ENCODE measurements around the gene FNIP1. TPM values are rescaled to one million over a fixed set of nuclear protein-coding genes. Genes with fewer than 3 reads are reported as not detected.
"Not testable (repeated sequence)": the region's sequence is repeated elsewhere in the genome, so short reads cannot be mapped to it uniquely, and the experiment has no call there.

FNIP1 gene
- total and polyA plus RNA-seq, 8 donors, result 3.2 to 86.1 (median 16.7) TPM

DNA sequence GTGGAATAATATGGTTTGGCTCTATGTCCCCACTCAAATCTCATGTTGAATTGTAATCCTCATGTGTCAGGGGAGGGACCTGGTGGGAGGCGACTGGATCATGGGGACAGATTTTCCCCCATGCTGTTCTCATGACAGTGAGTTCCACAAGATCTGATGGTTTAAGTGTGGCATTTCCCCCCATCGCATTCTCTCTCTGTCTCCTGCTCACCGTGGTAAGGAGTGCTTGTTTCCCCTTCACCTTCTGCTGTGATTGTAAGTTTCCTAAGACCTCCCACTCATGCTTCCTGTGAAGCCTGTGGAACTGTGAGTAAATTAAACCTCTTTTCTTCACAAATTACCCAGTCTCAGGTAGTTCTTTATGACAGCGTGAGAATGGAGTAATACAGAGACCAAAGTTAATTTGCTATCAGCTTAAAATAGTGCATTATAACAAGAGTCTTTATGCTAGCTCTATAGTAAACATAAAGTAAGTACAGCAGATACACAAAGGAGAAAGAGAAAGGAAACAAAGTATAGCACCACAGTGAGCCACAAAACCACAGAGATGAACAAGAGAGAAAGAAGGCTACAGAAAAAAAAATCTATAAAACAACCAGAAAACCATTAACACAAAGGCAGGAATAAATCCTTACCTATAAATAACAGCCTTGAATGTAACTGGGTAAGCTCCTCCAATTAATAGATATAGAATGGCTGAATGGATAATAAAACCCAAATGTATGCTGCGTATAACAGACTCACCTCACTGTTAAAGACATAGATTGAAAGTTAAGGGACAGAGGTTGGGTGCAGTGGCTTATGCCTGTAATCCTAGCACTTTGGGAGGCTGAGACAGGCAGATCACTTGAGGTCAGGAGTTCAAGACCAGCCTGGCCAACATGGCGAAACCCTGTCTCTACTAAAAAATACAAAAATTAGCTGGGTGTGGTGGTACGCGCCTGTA lies 201.5 kb downstream of the FNIP1 start:
- Histone ChIP-seq H3K9me3 (no peaks in the 10 kb centered on the region), H3K4me3 (no peak overlapping the region), H3K27ac (no peak overlapping the region), H3K36me3 (peaks cover 0 to 13% (median 2%) of the 10 kb centered on the region in 4 donors), H3K27me3 (no peaks in the 10 kb centered on the region), H3K4me1 (peaks cover 0 to 14% (median 9%) of the 10 kb centered on the region in 4 donors)
- intact Hi-C loops (cut with DNase I; ENCODE audit: low total_unique reads), result no loop called here
- 87 to 93% (median 91%) methylated on average over 8 of the region's 8 CpGs for WGBS, 5 donors
- TF ChIP-seq POLR2A (IDR thresholded peaks at IDR 0.05) (no peak), POLR2AphosphoS5 (IDR thresholded peaks at IDR 0.05) (no peak), EP300 (IDR thresholded peaks at IDR 0.05) (no peak)
- TF ChIP-seq, protein P1, sequence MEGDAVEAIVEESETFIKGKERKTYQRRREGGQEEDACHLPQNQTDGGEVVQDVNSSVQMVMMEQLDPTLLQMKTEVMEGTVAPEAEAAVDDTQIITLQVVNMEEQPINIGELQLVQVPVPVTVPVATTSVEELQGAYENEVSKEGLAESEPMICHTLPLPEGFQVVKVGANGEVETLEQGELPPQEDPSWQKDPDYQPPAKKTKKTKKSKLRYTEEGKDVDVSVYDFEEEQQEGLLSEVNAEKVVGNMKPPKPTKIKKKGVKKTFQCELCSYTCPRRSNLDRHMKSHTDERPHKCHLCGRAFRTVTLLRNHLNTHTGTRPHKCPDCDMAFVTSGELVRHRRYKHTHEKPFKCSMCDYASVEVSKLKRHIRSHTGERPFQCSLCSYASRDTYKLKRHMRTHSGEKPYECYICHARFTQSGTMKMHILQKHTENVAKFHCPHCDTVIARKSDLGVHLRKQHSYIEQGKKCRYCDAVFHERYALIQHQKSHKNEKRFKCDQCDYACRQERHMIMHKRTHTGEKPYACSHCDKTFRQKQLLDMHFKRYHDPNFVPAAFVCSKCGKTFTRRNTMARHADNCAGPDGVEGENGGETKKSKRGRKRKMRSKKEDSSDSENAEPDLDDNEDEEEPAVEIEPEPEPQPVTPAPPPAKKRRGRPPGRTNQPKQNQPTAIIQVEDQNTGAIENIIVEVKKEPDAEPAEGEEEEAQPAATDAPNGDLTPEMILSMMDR (IDR thresholded peaks at IDR 0.05), result no peak
- no peak for DNase-seq

DNA sequence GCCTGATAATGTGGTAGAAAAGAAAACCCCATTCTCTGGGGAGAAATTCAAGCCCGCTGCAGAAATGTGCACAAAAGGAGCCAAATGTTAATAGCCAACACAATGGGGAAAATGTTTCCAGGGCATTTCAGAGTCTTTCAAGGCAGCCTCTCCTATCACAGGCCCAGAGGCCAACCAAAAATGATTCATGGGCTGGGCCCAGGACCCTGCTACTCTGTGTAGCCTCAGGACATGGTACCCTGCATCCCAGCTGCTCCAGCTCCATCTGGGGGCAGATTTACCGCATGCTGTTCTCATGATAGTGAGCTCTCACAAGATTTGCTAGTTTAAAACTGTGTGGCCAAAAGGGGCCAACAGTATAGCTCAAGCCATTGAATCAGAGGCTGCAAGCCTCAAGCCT lies 202.9 kb downstream of the FNIP1 start:
- Histone ChIP-seq H3K27me3 (no peaks in the 10 kb centered on the region), H3K4me1 (peaks cover 0 to 22% (median 11%) of the 10 kb centered on the region in 4 donors), H3K9me3 (no peaks in the 10 kb centered on the region), H3K36me3 (peaks cover 0 to 5% (median 0%) of the 10 kb centered on the region in 4 donors), H3K4me3 (no peak overlapping the region), H3K27ac (no peak overlapping the region)
- no peak for DNase-seq
- 91 to 99% (median 96%) methylated on average over 2 of the region's 2 CpGs for WGBS, 5 donors
- intact Hi-C loops (cut with DNase I; ENCODE audit: low total_unique reads), result no loop called here
- TF ChIP-seq POLR2A (IDR thresholded peaks at IDR 0.05) (no peak), POLR2AphosphoS5 (IDR thresholded peaks at IDR 0.05) (no peak), EP300 (IDR thresholded peaks at IDR 0.05) (no peak)
- TF ChIP-seq, protein P1 (IDR thresholded peaks at IDR 0.05), result no peak

DNA sequence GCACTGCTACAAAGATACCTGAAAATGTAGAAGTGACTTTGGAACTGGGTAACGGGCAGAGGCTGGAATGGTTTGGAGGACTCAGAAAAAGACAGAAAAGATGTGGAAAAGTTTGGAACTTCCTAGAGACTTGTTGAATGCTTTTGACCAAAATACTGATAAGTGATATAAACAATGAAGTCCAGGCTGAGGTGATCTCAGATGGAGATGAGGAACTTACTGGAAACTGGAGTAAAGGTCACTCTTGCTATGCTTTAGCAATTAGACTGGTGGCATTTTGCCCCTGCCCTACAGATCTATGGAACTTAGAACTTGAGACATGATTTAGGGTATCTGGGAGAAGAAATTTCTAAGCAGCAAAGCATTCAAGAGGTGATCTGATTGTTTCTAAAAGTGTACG lies 203.4 kb downstream of the FNIP1 start:
- intact Hi-C loops (cut with DNase I; ENCODE audit: low total_unique reads); H3K9me3 ChIP-seq; H3K36me3 ChIP-seq; H3K4me3 ChIP-seq; H3K27me3 ChIP-seq; DNase-seq; H3K27ac ChIP-seq: not testable (repeated sequence)
- H3K4me1 ChIP-seq, result peaks cover 0 to 22% (median 11%) of the 10 kb centered on the region in 4 donors
- 75 to 85% (median 81%) methylated on average over 2 of the region's 2 CpGs for WGBS, 5 donors

Other genes starting within 250 kb of the FNIP1 start
- gene RAPGEF6, start 161.8 kb downstream of the FNIP1 start, total RNA-seq, result 10 to 100 TPM; 17.9 to 43.9 (median 24.2) TPM
- gene RAPGEF6, start 161.8 kb downstream of the FNIP1 start, polyA plus RNA-seq, result 1 to 10 TPM; 1.4 to 2.4 (median 1.7) TPM
- under 1 TPM in 1 of 5 donors, not detected in 4; 0.37 TPM for gene MEIKIN, start 148.6 kb upstream of the FNIP1 start, total RNA-seq
- gene MEIKIN, start 148.6 kb upstream of the FNIP1 start, polyA plus RNA-seq, result not detected
- gene ACSL6, start 214.6 kb upstream of the FNIP1 start, total RNA-seq, result 1 to 10 TPM in 3 of 5 donors, not detected in 2; 1.7 to 7.2 (median 2.9) TPM
- gene ACSL6, start 214.6 kb upstream of the FNIP1 start, polyA plus RNA-seq, result under 1 TPM; 0.19 to 0.61 (median 0.45) TPM

Measured in stomach (tissue), 9 donors.